Urinary bladder (tissue), 4 donors: ENCODE results near the gene FOXD2. TPM values are rescaled to one million over a fixed set of nuclear protein-coding genes. Genes with fewer than 3 reads are reported as not detected.

Source experiments
- DNase-seq: peaks from one replicate; pipeline ENCODE4 v3.0.0-alpha.2; 2015; ENCODE audit errors: extremely low spot score
- H3K27ac ChIP-seq: one replicate; pipeline ENCODE4 v1.5.1; 2013; ENCODE audit warnings: low read depth, mild to moderate bottlenecking, moderate library complexity
- H3K36me3 ChIP-seq: one replicate; pipeline ENCODE4 v1.6.1; 2013; ENCODE audit warnings: mild to moderate bottlenecking, moderate library complexity; ENCODE audit not compliant: insufficient read depth
- H3K4me1 ChIP-seq: one replicate; pipeline ENCODE4 v1.6.1; 2013; ENCODE audit warnings: mild to moderate bottlenecking, moderate library complexity; ENCODE audit not compliant: insufficient read depth
- H3K4me3 ChIP-seq: one replicate; pipeline ENCODE4 v1.5.1; 2013; ENCODE audit warnings: low read depth, low read length
- WGBS: extraction: QIAGEN DNeasy Blood & Tissue Kit; methylation state at CpG from one replicate; pipeline ENCODE4 v1.1.7; 2013; 5-methylcytosine and 5-hydroxymethylcytosine counted together
- polyA plus RNA-seq: library from polyadenylated mRNA; stranded (reverse); fragments of 200-250 nt; gene quantifications from one replicate; pipeline ENCODE4 v1.2.3, GENCODE V29; 2013
- total RNA-seq: library from RNA; depleted of rRNA; stranded (reverse); fragments of >200 nt; gene quantifications from one replicate; pipeline ENCODE4 v1.2.3, GENCODE V29; 2014
- donor health status: healthy with polysubstance abuse.
- donor health status: healthy.

Gene FOXD2
- 0.85 TPM for total RNA-seq
- 0.19 TPM for polyA plus RNA-seq

- Histone ChIP-seq H3K4me3 (peak within 1 kb of the TSS; percentile 51), H3K4me1 (peaks cover 2% of the 10 kb centered on the region), H3K27ac (peak within 1 kb of the TSS; percentile 41), H3K36me3 (no peaks in the 10 kb centered on the region)
- under 1% methylated on average over 80 of the region's 80 CpGs for WGBS
- DNase-seq = no peak
Measured at GRCh38 chr1:47437447-47438164, at the start of gene FOXD2. Gene FOXD2 (plus strand): TSS chr1:47438044. CDS start chr1:47438136, 92 bp downstream.

DNA sequence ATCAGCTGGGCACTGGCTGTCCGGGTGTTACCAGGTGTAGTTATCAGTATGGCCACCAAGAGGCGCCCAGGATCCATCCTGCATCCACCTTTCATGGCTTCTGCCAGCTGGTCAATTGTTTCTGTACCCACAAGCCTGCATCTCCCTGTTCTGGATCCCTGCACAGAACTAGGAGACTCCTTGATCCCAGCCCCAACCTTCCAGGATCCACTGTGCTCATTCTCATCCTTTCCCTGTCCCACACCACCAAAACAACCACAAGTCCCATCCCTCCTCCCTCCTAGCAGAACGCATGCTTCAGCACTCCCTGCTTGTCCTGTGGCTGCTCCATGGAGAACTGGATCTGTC is 49.0 kb upstream of the FOXD2 start:
- Histone ChIP-seq H3K36me3 (no peaks in the 10 kb centered on the region), H3K4me1 (no peaks in the 10 kb centered on the region), H3K27ac (no peak overlapping the region), H3K4me3 (no peak overlapping the region)
- DNase-seq = no peak
- 21% methylated on average over 3 of the region's 3 CpGs for WGBS

DNA sequence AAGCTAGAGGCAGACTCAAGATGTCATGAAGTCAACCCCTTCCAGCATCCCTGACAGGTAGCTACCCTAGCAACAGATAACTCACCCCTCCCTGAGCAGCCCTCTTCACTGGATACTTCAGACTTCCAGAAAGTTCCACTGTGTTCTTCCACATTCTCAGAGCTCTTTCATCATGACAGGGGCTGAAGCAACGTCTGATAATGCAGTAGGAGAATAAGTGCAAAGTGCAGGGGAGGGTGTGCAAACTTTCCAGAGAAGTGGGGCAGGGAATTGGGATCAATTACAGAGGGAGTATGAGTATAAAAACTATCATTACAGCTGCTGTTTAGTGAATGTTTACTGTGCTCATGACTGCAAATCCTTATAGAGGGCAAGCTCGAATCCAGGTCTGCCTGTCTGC is 48.1 kb upstream of the FOXD2 start:
- 30% methylated on average over 2 of the region's 2 CpGs for WGBS
- no peak overlapping the region for H3K4me3 ChIP-seq
- H3K27ac ChIP-seq = no peak overlapping the region

DNA sequence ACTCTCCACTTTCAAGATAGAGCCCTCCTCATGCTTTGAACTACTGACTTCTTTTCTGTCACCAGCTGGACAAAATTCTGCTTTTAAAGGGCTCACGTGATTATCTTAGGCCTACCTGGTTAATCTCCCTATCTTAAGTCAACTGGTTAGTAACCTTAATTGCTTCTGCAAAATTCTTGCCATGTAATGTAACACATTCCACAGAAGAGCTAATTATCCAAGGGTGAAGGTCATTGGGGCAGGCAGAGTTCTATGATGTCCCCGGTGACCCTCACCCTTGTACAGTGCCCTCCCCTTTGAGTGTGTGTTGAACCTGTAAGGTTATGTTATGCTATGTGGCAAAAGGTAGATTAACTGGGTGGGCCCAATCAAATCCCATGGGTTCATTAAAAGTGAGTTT is 47.0 kb upstream of the FOXD2 start:
- Histone ChIP-seq H3K4me3 (no peak overlapping the region), H3K27ac (no peak overlapping the region), H3K4me1 (no peaks in the 10 kb centered on the region), H3K36me3 (no peaks in the 10 kb centered on the region)
- no peak for DNase-seq
- 62% methylated on average over 2 of the region's 2 CpGs for WGBS

More for the DNA sequence above, 48.1 kb upstream of the FOXD2 start:
- DNase-seq = no peak
- Histone ChIP-seq H3K36me3 (no peaks in the 10 kb centered on the region), H3K4me1 (no peaks in the 10 kb centered on the region)

DNA sequence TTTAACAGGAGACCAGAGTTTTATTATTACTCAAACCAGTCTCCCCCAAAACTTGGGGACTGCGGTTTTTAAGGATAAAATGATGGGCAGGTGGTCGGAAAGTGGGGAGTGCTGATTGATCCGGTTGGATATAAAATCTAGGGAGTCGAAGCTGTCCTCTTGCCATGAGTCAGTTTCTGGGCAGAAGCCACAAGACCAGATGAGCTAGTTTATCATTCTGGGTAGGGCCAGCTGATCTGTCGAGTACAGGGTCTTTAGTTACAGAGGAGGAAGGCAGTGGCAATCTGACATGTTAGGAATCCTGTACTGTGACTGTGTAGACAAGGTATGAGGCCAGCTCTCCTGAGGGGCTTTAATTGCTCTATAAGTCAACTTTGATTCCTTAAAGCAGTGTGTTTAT is 44.7 kb upstream of the FOXD2 start:
- H3K27ac ChIP-seq = no peak overlapping the region
- H3K36me3 ChIP-seq = no peaks in the 10 kb centered on the region
- H3K4me1 ChIP-seq = no peaks in the 10 kb centered on the region
- H3K4me3 ChIP-seq = no peak overlapping the region
- WGBS = 54% methylated on average over 5 of the region's 5 CpGs
- DNase-seq = no peak

- WGBS = 70% methylated on average over 3 of the region's 3 CpGs
- no peaks in the 10 kb centered on the region for H3K36me3 ChIP-seq
- no peak for DNase-seq
- no peak overlapping the region for H3K27ac ChIP-seq
- H3K4me3 ChIP-seq = no peak overlapping the region
- H3K4me1 ChIP-seq = no peaks in the 10 kb centered on the region
Measured at GRCh38 chr1:47395433-47395832, 42.4 kb upstream of the FOXD2 start.

GRCh38 chr1:47396671-47397196 is 41.1 kb upstream of the FOXD2 start:
- H3K4me1 ChIP-seq = no peaks in the 10 kb centered on the region
- no peaks in the 10 kb centered on the region for H3K36me3 ChIP-seq
- DNase-seq = no peak
- H3K4me3 ChIP-seq = no peak overlapping the region
- WGBS = 96% methylated on average over 6 of the region's 6 CpGs
- no peak overlapping the region for H3K27ac ChIP-seq

- H3K36me3 ChIP-seq = no peaks in the 10 kb centered on the region
- no peak overlapping the region for H3K4me3 ChIP-seq
- no peaks in the 10 kb centered on the region for H3K4me1 ChIP-seq
- no peak for DNase-seq
- WGBS = 91% methylated on average over 4 of the region's 4 CpGs
- no peak overlapping the region for H3K27ac ChIP-seq
Measured at GRCh38 chr1:47399138-47399845, 38.6 kb upstream of the FOXD2 start.

DNA sequence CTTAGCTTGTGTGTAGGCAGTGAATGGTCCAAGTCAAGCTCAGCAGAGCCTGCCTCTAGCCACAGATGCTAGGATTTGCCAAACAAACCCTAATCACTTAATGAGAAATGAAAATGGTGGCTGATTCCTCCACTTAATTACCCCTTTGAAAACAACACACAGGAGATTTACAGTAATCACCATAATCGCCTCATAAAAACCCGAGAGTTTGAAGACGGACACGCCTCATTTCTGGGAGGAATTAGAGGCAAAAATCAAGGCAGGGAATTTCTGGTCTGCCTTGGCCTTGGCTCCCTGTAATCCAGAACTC is 38.0 kb upstream of the FOXD2 start:
- no peak overlapping the region for H3K27ac ChIP-seq
- 71% methylated on average over 4 of the region's 4 CpGs for WGBS
- H3K4me3 ChIP-seq = no peak overlapping the region
- H3K36me3 ChIP-seq = no peaks in the 10 kb centered on the region
- no peaks in the 10 kb centered on the region for H3K4me1 ChIP-seq
- DNase-seq = no peak

DNA sequence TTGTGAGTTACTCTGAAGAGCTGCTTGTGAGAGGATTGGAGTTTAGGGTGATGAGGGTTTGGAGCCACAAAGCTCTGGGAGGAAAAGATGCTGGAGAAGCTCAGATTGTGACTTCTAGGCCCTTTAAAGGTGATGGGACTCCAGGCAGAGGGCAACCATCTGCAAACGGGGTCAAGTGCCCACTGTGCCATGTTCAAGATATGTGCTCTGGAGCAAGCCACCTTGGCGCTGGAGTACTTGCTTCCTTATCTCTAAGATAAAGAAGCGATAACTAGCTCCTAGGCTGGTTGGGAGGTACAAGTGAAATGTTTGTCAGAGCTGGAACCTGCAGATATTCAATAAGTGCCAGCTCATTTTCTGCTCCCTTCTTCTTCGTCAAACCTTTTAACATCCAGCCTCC is 36.1 kb upstream of the FOXD2 start:
- 80% methylated on average over 4 of the region's 4 CpGs for WGBS
- Histone ChIP-seq H3K36me3 (no peaks in the 10 kb centered on the region), H3K27ac (no peak overlapping the region), H3K4me1 (no peaks in the 10 kb centered on the region), H3K4me3 (no peak overlapping the region)
- no peak for DNase-seq

DNA sequence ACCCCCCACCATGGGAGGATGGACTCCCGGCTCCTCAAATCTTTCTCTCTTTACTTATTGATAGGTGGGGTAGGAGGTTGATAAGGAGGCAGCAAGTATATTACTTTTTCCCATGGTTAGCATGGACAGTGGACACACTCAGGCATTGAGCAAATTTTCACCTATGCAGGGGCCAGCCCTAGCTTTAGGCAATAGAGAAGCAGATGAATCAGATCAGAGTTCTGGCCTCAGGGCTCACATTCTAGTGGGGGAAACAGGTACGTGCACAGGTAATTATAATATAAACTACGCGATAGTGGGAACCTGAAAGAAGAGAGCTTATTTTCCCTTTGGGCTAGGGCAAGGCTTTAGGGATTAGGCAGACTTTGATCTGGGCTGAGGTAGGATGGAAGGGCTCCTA is 35.3 kb upstream of the FOXD2 start:
- H3K27ac ChIP-seq = no peak overlapping the region
- no peaks in the 10 kb centered on the region for H3K4me1 ChIP-seq
- 87% methylated on average over 4 of the region's 4 CpGs for WGBS

GRCh38 chr1:47403321-47403910 is 34.4 kb upstream of the FOXD2 start:
- Histone ChIP-seq H3K27ac (no peak overlapping the region), H3K4me3 (no peak overlapping the region), H3K4me1 (no peaks in the 10 kb centered on the region), H3K36me3 (no peaks in the 10 kb centered on the region)
- DNase-seq = no peak
- WGBS = 84% methylated on average over 4 of the region's 4 CpGs

More for the DNA sequence above, 35.3 kb upstream of the FOXD2 start:
- Histone ChIP-seq H3K36me3 (no peaks in the 10 kb centered on the region), H3K4me3 (no peak overlapping the region)
- DNase-seq = no peak

DNA sequence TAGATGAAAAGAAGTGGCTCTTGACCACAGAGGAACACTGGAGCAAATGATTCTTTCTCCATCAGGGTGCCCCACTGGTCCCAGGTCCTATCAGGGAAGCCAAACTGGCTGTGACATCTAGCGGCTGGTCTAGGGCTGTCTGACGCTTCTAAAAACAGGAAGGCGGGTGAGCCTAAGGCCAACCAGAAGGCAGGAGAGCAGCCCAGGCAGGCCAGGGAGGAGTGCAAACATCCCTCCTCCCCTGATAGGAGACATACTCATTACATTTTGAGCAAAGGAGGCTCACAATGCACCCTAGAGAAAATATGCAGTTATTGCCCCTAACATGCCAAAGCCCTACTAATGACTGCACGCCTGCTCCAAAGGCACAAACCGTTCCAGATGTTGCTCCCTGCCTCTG is 32.1 kb upstream of the FOXD2 start:
- Histone ChIP-seq H3K4me1 (no peaks in the 10 kb centered on the region), H3K27ac (no peak overlapping the region), H3K4me3 (no peak overlapping the region), H3K36me3 (no peaks in the 10 kb centered on the region)
- DNase-seq = no peak
- WGBS = 60% methylated on average over 5 of the region's 5 CpGs

- no peak overlapping the region for H3K27ac ChIP-seq
- no peaks in the 10 kb centered on the region for H3K4me1 ChIP-seq
- no peaks in the 10 kb centered on the region for H3K36me3 ChIP-seq
- no peak overlapping the region for H3K4me3 ChIP-seq
- WGBS = 92% methylated on average over 5 of the region's 5 CpGs
- no peak for DNase-seq
Measured at GRCh38 chr1:47406966-47407365, 30.9 kb upstream of the FOXD2 start.
